HG03066 (cell line): Measurements from ENCODE around the gene PTPRT.

ENCODE experiments used
- ATAC-seq: cut with Tn5 transposase; IDR thresholded peaks from one replicate; pipeline ENCODE4 v1.9.1; 2021; ENCODE audit warnings: low read depth; ENCODE audit not compliant: unreplicated experiment

The PTPRT gene

GRCh38 chr20:43189554-43190331 lies at the start of gene PTPRT:
PTPRT (minus strand) TSS chr20:43189906; CDS start chr20:43189733, 173 bp downstream.
- no peak for ATAC-seq

DNA sequence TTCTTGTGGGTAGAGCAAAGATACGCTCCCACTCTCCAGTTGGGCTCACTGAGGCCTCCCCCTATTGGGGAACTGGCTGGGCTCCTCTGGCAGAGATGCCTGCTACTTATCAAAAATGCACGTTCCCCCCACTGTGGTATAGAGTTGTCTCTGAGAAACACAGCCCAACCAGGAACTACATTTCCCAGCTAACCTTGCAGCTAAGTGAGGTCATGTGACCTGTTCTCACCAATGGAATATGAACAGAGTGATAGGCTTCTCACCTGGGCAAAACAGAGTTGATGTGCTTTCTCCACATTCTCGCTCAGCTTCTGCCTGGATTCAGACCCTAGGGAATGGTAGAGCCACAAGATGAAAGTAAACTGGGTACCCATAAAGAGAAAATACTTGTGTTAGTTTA lies 49.1 kb upstream of the PTPRT start:
- no peak for ATAC-seq

DNA sequence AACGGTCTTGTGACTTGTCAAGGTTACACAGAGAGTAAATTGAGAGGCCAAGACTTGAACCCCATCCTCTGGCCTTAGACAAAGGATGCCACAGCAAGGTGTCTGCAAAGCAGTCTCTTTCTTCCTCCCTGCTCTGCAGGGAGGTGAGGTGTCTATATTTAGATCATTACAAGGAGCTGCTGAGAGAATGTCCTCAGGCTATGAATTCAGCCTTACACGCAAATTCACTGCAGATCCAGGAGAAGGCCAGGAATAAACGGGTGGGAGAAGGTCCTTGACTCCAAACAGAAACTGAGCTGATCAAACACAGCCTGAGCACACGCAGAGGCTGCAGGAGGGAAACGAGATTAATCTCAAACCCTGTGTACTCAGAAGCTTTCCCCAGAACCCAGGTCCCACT lies 48.6 kb upstream of the PTPRT start:
- ATAC-seq = no peak

DNA sequence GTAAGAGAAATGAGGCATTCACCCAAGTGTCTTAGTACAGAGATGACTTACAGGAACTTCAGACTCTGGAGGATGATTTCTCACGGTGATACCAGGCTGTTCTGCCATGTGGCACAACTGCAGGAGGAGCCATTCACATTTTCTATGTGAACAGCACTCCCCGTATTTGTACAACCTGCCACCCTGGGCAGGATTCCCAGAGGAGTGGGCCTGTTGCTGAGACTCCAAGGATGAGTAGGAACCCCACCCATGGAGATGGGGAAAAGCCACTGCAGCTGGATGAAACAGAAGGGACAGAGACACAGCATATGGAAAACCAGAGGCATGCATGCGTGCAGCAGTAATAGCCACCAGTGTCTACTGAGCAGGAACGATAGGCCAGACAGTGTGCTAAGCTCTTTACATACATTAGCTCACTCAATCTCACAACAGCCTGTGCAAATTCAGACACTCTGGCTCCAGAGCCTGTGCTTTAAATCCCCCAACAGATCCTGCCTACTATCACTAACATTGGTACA lies 48.0 kb upstream of the PTPRT start:
- ATAC-seq = no peak

- ATAC-seq = no peak
These were observed 46.3 kb upstream of the PTPRT start for GRCh38 chr20:43235998-43236397.

- ATAC-seq = no peak
These were observed 42.1 kb upstream of the PTPRT start for GRCh38 chr20:43231829-43232228.

- ATAC-seq = no peak
These were observed 40.0 kb upstream of the PTPRT start for GRCh38 chr20:43229696-43230095.

- ATAC-seq = no peak
These were observed 30.9 kb upstream of the PTPRT start for GRCh38 chr20:43220612-43221011.

- ATAC-seq = no peak
These were observed 21.2 kb upstream of the PTPRT start for GRCh38 chr20:43210901-43211300.

- no peak for ATAC-seq
These were observed 20.1 kb upstream of the PTPRT start for GRCh38 chr20:43209831-43210230.

- no peak for ATAC-seq
These were observed 16.0 kb upstream of the PTPRT start for GRCh38 chr20:43205699-43206098.

DNA sequence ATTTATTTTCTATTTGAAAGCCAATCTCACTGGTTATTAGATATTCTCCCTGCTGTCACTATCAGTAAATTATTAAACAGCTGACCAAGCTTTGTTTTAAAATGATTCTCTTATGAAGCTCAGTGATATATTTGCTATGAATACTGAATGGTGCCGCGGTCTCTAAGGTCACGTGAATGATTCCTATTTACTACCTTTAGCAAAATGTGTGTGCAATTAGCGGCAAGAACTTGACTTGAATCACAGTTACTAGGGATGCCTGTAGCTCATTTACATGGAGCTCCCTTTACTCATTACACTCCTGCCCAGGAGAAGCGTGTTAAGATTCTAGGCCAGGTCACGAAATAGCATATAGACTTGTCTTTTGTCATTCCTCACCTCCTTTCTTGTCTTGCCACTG lies 12.4 kb upstream of the PTPRT start:
- ATAC-seq = no peak

- no peak for ATAC-seq
These were observed 8.9 kb upstream of the PTPRT start for GRCh38 chr20:43198607-43199006.

- ATAC-seq = no peak
These were observed 6.5 kb upstream of the PTPRT start for GRCh38 chr20:43196243-43196642.

DNA sequence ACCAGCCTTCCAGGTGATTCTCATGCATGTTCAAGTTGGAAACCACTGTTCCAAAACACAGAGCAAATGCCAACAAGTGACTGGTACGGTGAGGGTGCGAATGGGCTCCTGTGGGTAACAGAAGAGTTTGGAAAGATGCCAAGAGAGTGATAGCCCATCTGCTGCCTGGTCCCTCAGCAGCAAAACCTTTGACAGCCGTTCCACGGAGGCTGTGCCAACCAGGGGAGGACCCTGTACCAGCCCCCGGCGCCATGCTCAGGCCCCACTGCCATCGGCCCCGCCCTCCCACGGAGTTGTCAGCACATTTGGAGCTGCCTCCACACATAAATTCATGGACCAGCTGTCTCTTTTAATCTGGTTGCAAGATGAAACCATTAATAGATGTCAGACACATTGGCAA lies 4.4 kb upstream of the PTPRT start:
- no peak for ATAC-seq

DNA sequence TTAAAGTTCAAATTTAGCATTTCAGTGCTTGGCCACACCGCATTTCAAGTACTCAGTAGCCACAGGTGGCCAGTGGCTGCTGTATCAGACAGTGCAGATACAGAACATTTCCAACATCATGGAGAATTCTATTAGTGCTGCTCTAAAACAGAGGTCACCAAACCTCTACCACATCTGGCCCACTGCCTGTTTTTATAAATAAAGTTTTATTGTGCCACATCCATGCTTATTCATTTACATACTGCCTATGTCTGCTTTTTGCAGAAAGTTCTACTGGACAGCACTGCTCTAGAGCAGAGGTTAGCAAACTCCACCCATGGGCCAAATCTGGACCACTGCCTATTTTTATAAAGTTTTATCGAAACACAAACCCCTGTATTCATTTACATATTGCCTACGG lies 3.7 kb upstream of the PTPRT start:
- ATAC-seq = no peak

- ATAC-seq = no peak
These were observed 2.5 kb upstream of the PTPRT start for GRCh38 chr20:43191946-43192863.

- no peak for ATAC-seq
These were observed 1.4 kb upstream of the PTPRT start for GRCh38 chr20:43191143-43191542.

DNA sequence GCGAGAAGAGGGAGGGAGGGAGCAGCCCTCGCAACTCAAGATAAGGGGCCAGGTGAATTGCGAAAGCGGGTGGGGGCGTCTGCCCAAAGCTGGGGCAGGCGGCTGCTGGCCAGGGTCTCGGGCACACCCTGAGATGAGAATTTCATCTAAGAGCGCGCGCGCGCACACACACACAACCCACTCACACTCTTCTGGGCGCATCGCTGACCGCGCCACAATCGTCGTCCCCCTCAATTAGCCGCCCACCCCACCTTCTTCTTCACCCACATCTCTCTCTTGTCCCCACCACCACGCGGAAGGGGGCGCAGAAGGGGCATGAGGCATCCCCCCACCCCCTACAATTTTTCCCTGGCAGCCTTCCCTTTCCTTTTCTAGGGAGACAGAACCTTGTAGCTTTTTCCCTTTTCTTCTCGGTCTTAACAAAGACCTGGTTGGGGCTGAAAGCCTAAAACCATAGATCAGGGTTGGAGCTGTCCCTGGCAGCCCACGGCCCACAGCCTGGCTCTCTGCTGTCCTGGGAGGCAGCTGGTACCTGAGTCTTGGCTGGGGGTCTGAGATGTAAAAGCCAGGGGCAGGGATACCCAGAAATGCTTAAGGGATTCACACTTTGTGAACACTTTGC lies 737 bp upstream of the PTPRT start:
- ATAC-seq = no peak

- no peak for ATAC-seq
These were observed 699 bp downstream of the PTPRT start for GRCh38 chr20:43188861-43189553.
